ENCODE measurements around the gene TACC2.
"Not testable (repeated sequence)": the region's sequence is repeated elsewhere in the genome, so short reads cannot be mapped to it uniquely, and the experiment has no call there.

Gene TACC2

DNA sequence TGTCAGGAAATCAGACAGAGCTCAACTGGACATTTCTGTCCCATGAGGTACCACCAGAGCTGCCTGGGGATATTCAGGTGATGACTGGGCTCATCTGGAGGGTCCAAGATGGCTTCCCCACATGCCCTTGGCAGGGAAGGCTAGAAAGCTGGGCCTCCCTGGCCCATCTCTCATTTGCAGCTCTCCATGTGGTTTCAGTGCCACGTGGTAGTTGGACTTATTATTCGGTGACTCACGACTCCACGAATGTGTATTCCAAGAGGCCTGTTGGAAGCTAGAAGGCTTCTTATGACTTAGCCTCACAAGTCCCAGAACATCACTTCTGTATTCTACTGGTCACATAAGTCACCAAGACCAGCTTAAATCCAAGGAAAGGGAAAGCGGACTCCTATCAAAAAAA, 36.7 kb upstream of the TACC2 start:
- H3K4me3 ChIP-seq (ENCODE audit: low read length) = no peak overlapping the region

GRCh38 chr10:121956111-121957061, 32.6 kb upstream of the TACC2 start:
- no peak for DNase-seq (ENCODE audit: low read depth)
- no peak overlapping the region for H3K4me3 ChIP-seq (ENCODE audit: low read length)
- TF ChIP-seq, protein P1, sequence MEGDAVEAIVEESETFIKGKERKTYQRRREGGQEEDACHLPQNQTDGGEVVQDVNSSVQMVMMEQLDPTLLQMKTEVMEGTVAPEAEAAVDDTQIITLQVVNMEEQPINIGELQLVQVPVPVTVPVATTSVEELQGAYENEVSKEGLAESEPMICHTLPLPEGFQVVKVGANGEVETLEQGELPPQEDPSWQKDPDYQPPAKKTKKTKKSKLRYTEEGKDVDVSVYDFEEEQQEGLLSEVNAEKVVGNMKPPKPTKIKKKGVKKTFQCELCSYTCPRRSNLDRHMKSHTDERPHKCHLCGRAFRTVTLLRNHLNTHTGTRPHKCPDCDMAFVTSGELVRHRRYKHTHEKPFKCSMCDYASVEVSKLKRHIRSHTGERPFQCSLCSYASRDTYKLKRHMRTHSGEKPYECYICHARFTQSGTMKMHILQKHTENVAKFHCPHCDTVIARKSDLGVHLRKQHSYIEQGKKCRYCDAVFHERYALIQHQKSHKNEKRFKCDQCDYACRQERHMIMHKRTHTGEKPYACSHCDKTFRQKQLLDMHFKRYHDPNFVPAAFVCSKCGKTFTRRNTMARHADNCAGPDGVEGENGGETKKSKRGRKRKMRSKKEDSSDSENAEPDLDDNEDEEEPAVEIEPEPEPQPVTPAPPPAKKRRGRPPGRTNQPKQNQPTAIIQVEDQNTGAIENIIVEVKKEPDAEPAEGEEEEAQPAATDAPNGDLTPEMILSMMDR (conservative IDR thresholded peaks at IDR 0.05; ENCODE audit: low read depth, low read length) = no peak

More for the DNA sequence above, 36.7 kb upstream of the TACC2 start:
- TF ChIP-seq, protein P1 (conservative IDR thresholded peaks at IDR 0.05; ENCODE audit: low read depth, low read length) = no peak
- DNase-seq (ENCODE audit: low read depth) = no peak

DNA sequence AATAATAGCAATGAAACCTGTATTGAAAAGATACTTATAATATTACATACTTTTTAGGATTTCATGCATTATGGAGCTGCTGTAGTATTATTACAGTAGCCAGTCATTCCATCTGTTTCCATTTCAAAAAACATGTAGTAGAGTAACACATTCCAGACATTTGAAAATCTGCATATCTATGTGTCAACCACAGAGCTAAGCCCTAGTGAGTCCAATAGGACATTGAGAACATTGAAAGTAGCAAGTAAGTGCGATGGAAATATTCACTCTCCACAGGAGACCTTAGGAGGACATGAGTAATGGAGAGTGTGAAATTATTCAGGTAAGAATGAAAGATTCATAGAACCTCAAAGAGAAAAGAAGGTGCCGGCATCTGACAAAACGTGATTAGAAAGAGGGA, 29.3 kb upstream of the TACC2 start:
- no peak overlapping the region for H3K4me3 ChIP-seq (ENCODE audit: low read length)
- DNase-seq (ENCODE audit: low read depth) = no peak
- TF ChIP-seq, protein P1 (conservative IDR thresholded peaks at IDR 0.05; ENCODE audit: low read depth, low read length) = no peak

- DNase-seq (ENCODE audit: low read depth) = no peak
- TF ChIP-seq, protein P1 (conservative IDR thresholded peaks at IDR 0.05; ENCODE audit: low read depth, low read length) = no peak
- no peak overlapping the region for H3K4me3 ChIP-seq (ENCODE audit: low read length)
Measured at GRCh38 chr10:121961456-121961855, 27.5 kb upstream of the TACC2 start.

DNA sequence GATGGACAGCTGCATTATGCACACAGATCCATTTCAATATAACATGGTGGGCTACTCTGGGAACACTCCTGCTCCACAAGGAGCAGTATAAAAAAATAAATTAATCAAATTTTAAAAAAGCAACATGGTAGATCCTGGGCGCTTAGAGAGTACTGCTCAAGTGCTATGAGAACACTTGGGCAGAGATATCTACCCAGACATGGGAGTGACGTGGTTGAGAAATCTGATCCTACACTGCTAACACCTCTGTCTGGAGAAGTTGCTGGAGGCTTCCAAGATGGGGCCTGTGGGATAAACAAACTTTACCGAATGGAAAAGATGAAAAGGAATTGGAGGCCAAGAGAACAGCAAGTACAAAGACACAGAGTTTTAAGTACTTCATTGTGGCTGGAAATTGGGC, 23.0 kb upstream of the TACC2 start:
- DNase-seq (ENCODE audit: low read depth) = no peak
- TF ChIP-seq, protein P1 (conservative IDR thresholded peaks at IDR 0.05; ENCODE audit: low read depth, low read length) = no peak

DNA sequence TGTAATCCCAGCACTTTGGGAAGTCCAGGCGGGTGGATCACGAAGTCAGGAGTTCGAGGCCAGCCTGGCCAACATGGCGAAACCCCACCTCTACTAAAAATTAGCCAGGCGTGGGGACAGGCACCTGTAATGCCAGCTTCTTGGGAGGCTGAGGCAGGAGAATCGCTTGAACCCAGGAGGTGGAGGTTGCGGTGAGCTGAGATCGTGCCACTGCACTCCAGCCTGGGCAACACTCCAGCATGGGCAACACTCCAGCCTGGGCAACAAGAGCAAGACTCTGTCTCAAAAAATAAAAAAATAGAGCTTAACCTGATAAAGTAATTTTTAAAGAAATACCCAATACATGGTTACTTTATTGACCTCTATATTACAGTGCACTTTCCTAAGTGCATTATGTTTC, 19.9 kb upstream of the TACC2 start:
- DNase-seq (ENCODE audit: low read depth); H3K4me3 ChIP-seq (ENCODE audit: low read length): not testable (repeated sequence)

More for the DNA sequence above, 23.0 kb upstream of the TACC2 start:
- H3K4me3 ChIP-seq (ENCODE audit: low read length) = no peak overlapping the region

- peak overlapping the region; percentile 68 for H3K4me3 ChIP-seq (ENCODE audit: low read length)
- TF ChIP-seq, protein P1 (conservative IDR thresholded peaks at IDR 0.05; ENCODE audit: low read depth, low read length) = no peak
- DNase-seq (ENCODE audit: low read depth) = no peak
Measured at GRCh38 chr10:121974019-121974534, 14.9 kb upstream of the TACC2 start.

All from retinal pigment epithelial cell (primary cell).